WERI-Rb-1 (cell line): ENCODE results near the gene TEX101.
A peak's percentile ranks its signal among the peaks of the same experiment; 100 is the strongest.
"Not testable (repeated sequence)": the region's sequence is repeated elsewhere in the genome, so short reads cannot be mapped to it uniquely, and the experiment has no call there.

ENCODE experiments used
- DNase-seq: peaks from one replicate; pipeline ENCODE4 v3.0.0-alpha.2; 2020
- H3K27ac ChIP-seq: fragments of 250-450 bp; sonication (Bioruptor Pico); 2 replicates; pipeline ENCODE4 v1.5.1; 2020; ENCODE audit warnings: mild to moderate bottlenecking, moderate library complexity
- H3K27me3 ChIP-seq: fragments of 250-450 bp; sonication (Bioruptor Pico); 2 replicates; pipeline ENCODE4 v1.5.1; 2021; ENCODE audit warnings: mild to moderate bottlenecking, low read depth, moderate library complexity; ENCODE audit not compliant: insufficient read depth, severe bottlenecking
- H3K36me3 ChIP-seq: fragments of 250-450 bp; sonication (Bioruptor Pico); 2 replicates; pipeline ENCODE4 v1.5.1; 2020; ENCODE audit warnings: mild to moderate bottlenecking, moderate library complexity
- H3K4me3 ChIP-seq: 2 replicates; pipeline ENCODE4 v1.5.1; 2011; ENCODE audit warnings: low read depth, mild to moderate bottlenecking, control low read depth, low read length
- H3K9me3 ChIP-seq: fragments of 250-450 bp; sonication (Bioruptor Pico); 2 replicates; pipeline ENCODE4 v1.5.1; 2021; ENCODE audit warnings: mild to moderate bottlenecking, moderate library complexity; ENCODE audit not compliant: severe bottlenecking
- CTCF ChIP-seq: IDR thresholded peaks from 2 replicates; pipeline ENCODE4 v1.5.1; 2011; ENCODE audit warnings: low read depth, mild to moderate bottlenecking, control low read depth, inconsistent platforms, low read length

TEX101 gene

DNA sequence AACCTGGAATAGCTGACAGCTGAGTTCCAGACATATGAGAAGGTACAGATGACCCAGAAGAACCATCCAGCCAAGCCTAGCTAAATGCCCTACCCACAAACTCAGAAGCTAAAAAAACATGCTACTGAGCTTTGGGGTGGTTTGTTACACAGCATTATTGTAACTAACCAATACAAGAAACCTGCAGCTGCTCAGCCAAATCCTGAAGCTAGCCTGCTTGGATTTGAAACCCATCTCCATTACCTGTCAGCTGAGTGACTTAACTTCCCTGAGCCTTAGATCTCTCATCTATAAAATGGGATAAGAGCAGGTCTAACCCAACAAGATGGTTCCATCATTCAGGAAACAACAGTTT is 25.0 kb downstream of the TEX101 start:
- TF ChIP-seq CTCF: no peak
- Histone ChIP-seq H3K4me3 (no peak overlapping the region), H3K9me3 (no peaks in the 10 kb centered on the region), H3K36me3 (no peaks in the 10 kb centered on the region), H3K27ac (no peak overlapping the region), H3K27me3 (no peaks in the 10 kb centered on the region)
- DNase-seq: no peak

GRCh38 chr19:43441716-43442115 is 27.0 kb downstream of the TEX101 start:
- TF ChIP-seq CTCF: no peak

GRCh38 chr19:43444091-43444490 is 29.4 kb downstream of the TEX101 start:
- H3K4me3 ChIP-seq, H3K36me3 ChIP-seq, DNase-seq, H3K9me3 ChIP-seq, H3K27ac ChIP-seq, H3K27me3 ChIP-seq: not testable (repeated sequence)

More at GRCh38 chr19:43441716-43442115, 27.0 kb downstream of the TEX101 start:
- no peak overlapping the region for H3K4me3 ChIP-seq
- H3K27me3 ChIP-seq: no peaks in the 10 kb centered on the region
- H3K27ac ChIP-seq: no peak overlapping the region
- no peaks in the 10 kb centered on the region for H3K9me3 ChIP-seq
- H3K36me3 ChIP-seq: no peaks in the 10 kb centered on the region
- DNase-seq: no peak

GRCh38 chr19:43444531-43445287 is 30.0 kb downstream of the TEX101 start:
- H3K4me3 ChIP-seq: no peak overlapping the region
- no peaks in the 10 kb centered on the region for H3K27me3 ChIP-seq
- no peaks in the 10 kb centered on the region for H3K36me3 ChIP-seq
- no peak overlapping the region for H3K27ac ChIP-seq
- no peaks in the 10 kb centered on the region for H3K9me3 ChIP-seq
- DNase-seq: no peak
- no peak for TF ChIP-seq CTCF

GRCh38 chr19:43445426-43445825 is 30.7 kb downstream of the TEX101 start:
- no peak for DNase-seq
- no peak overlapping the region for H3K27ac ChIP-seq
- H3K4me3 ChIP-seq: no peak overlapping the region
- H3K9me3 ChIP-seq: no peaks in the 10 kb centered on the region
- no peaks in the 10 kb centered on the region for H3K36me3 ChIP-seq
- no peaks in the 10 kb centered on the region for H3K27me3 ChIP-seq
- TF ChIP-seq CTCF: no peak

DNA sequence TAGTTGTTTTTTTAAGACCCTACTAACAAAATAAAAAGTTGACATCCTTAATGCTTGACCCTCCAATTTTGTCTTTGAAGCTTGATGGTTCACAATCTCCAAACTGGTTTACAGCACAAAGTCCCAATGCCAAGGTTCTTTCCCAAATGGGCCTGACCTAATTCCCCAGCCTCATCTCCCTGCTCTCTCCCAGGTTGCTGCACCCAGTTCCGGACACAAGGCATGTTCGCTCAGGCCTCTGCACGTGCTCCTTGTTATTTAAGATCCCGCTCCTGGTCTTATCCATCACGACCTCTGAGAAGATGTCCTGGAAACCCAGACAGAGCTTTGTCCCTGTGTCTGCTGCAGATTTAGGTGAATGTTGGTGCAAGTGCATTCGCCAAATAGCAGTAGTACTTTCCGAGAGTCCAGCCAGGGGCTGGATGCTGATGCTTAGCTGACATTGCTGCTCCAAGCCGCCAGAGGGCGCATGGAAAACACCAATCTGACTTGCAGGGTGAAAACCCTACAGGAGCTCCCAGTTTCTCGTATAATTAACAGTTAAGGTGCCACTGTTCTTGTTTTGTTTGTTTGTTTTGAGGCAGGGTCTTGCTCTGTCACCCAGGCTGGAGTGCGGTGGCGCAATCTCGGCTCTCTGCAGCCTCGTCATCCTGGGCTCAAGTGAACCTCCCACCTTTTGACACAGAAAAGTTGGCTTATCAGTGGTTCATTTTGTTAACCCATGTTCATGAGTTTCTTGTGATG is 32.2 kb downstream of the TEX101 start:
- H3K36me3 ChIP-seq: no peaks in the 10 kb centered on the region
- peak; percentile 88 for TF ChIP-seq CTCF
- no peak overlapping the region for H3K27ac ChIP-seq
- DNase-seq: peak; percentile 66
- H3K9me3 ChIP-seq: no peaks in the 10 kb centered on the region
- no peak overlapping the region for H3K4me3 ChIP-seq
- no peaks in the 10 kb centered on the region for H3K27me3 ChIP-seq
